HepG2 (cell line): ENCODE data around the gene SLC36A3.

ENCODE experiments used
- CENPX ChIP-seq: sonication (generic); formaldehyde crosslinking; IDR thresholded peaks from 2 replicates; pipeline ENCODE4 v1.9.0; 2021; ENCODE audit warnings: mild to moderate bottlenecking, missing genetic modification reagents, moderate library complexity
- EHMT2 ChIP-seq: fragments of 200-600 bp; sonication (generic); IDR thresholded peaks from 2 replicates; pipeline ENCODE4 v1.7.0; 2017; ENCODE audit warnings: antibody characterized with exemption, low read depth, low read length, borderline replicate concordance
- EZH2 ChIP-seq: conservative IDR thresholded peaks from 2 replicates; pipeline ENCODE4 v1.6.1; 2012; ENCODE audit warnings: mild to moderate bottlenecking, low read depth, low read length, moderate library complexity
- GABPA ChIP-seq, 2 experiments: IDR thresholded peaks; 2 replicates each; pipeline ENCODE4 v1.6.1; 2011 to 2016; ENCODE audit warnings: low read depth in 2 of 2, low read length in 1 of 2, missing biosample characterization in 1 of 2, missing genetic modification characterization in 1 of 2
- NR3C1 ChIP-seq: sonication (generic); formaldehyde crosslinking; IDR thresholded peaks from 2 replicates; pipeline ENCODE4 v1.4.0; 2020; ENCODE audit warnings: missing genetic modification reagents
- SP1 ChIP-seq, 2 experiments: fragments of 450-650 bp in 1 of 2; sonication (generic) in 1 of 2; formaldehyde crosslinking in 1 of 2; IDR thresholded peaks; 2 replicates each; pipeline versions ENCODE4 v1.4.0 to v1.6.1; 2016 to 2020; ENCODE audit warnings: missing genetic modification reagents in 1 of 2
- ZBTB7A ChIP-seq: sonication (generic); formaldehyde crosslinking; IDR thresholded peaks from 2 replicates; pipeline ENCODE4 v1.8.0; 2022; ENCODE audit warnings: mild to moderate bottlenecking, missing genetic modification reagents
- TF ChIP-seq, protein P1 (sequence below): sonication (generic); formaldehyde crosslinking; IDR thresholded peaks from 2 replicates; pipeline ENCODE4 v1.4.0; 2020; ENCODE audit warnings: missing genetic modification reagents

DNA sequence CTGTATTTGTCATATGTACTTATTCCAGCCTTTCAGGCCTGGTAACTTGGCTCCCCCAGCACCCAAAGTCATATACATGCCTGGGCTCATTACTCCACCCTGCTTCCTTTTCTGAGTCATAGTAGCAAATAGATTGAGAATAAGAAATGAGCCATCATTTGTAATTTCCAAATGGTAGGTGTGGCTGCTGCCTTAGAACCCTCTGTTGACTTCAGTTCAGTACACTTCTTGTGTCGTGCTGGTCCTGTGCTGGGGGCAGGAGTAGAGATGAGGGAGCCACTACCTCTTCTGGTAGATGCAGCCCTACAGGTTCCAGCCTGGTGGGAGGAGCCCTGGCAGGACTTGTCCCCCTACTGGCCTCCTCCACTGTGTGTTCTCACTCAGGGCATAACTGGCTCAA, 39.5 kb downstream of the SLC36A3 start:
- no peak for TF ChIP-seq NR3C1 (CRISPR knock-in tag)
- no peak for TF ChIP-seq GABPA (IDR thresholded peaks at IDR 0.05; ENCODE audit: low read depth, low read length)
- no peak for TF ChIP-seq GABPA (CRISPR knock-in tag; IDR thresholded peaks at IDR 0.05; ENCODE audit: low read depth)
- TF ChIP-seq SP1 (IDR thresholded peaks at IDR 0.05), result no peak
- no peak for TF ChIP-seq SP1 (CRISPR knock-in tag; IDR thresholded peaks at IDR 0.05)
- TF ChIP-seq EZH2, result no peak
- TF ChIP-seq CENPX (CRISPR knock-in tag), result no peak
- TF ChIP-seq ZBTB7A (CRISPR knock-in tag), result no peak
- TF ChIP-seq, protein P1, sequence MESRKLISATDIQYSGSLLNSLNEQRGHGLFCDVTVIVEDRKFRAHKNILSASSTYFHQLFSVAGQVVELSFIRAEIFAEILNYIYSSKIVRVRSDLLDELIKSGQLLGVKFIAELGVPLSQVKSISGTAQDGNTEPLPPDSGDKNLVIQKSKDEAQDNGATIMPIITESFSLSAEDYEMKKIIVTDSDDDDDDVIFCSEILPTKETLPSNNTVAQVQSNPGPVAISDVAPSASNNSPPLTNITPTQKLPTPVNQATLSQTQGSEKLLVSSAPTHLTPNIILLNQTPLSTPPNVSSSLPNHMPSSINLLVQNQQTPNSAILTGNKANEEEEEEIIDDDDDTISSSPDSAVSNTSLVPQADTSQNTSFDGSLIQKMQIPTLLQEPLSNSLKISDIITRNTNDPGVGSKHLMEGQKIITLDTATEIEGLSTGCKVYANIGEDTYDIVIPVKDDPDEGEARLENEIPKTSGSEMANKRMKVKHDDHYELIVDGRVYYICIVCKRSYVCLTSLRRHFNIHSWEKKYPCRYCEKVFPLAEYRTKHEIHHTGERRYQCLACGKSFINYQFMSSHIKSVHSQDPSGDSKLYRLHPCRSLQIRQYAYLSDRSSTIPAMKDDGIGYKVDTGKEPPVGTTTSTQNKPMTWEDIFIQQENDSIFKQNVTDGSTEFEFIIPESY (CRISPR knock-in tag), result no peak
- no peak for TF ChIP-seq EHMT2
